NCI-H69 (cell line): ENCODE results near the gene TNFRSF21.
"Not testable (repeated sequence)": the region's sequence is repeated elsewhere in the genome, so short reads cannot be mapped to it uniquely, and the experiment has no call there.

ENCODE experiments used
- DNase-seq: peaks from one replicate; lab custom pipeline; 2025; lab: John Stamatoyannopoulos, UW

TNFRSF21 gene

GRCh38 chr6:47309291-47310130 is at the start of gene TNFRSF21:
Gene TNFRSF21, minus strand, starts transcription at chr6:47309905. Its CDS starts 394 bp downstream, at chr6:47309511.
- peak; percentile 98 for DNase-seq

GRCh38 chr6:47358440-47359225 is 48.9 kb upstream of the TNFRSF21 start:
- DNase-seq, result peak; percentile 85

GRCh38 chr6:47357827-47358226 is 48.1 kb upstream of the TNFRSF21 start:
- no peak for DNase-seq

GRCh38 chr6:47355496-47355895 is 45.8 kb upstream of the TNFRSF21 start:
- no peak for DNase-seq

- peak; percentile 24 for DNase-seq
Observed at GRCh38 chr6:47353871-47354270, 44.2 kb upstream of the TNFRSF21 start.

GRCh38 chr6:47352966-47353365 is 43.3 kb upstream of the TNFRSF21 start:
- no peak for DNase-seq

GRCh38 chr6:47352194-47352920 is 42.7 kb upstream of the TNFRSF21 start:
- peak; percentile 47 for DNase-seq

- no peak for DNase-seq
Observed at GRCh38 chr6:47351621-47352020, 41.9 kb upstream of the TNFRSF21 start.

- no peak for DNase-seq
Observed at GRCh38 chr6:47349931-47350330, 40.2 kb upstream of the TNFRSF21 start.

- DNase-seq, result no peak
Observed at GRCh38 chr6:47348316-47348863, 38.7 kb upstream of the TNFRSF21 start.

GRCh38 chr6:47345761-47346160 is 36.1 kb upstream of the TNFRSF21 start:
- no peak for DNase-seq

GRCh38 chr6:47344022-47344421 is 34.3 kb upstream of the TNFRSF21 start:
- peak; percentile 86 for DNase-seq

GRCh38 chr6:47343600-47343999 is 33.9 kb upstream of the TNFRSF21 start:
- DNase-seq, result peak; percentile 48

GRCh38 chr6:47342824-47343223 is 33.1 kb upstream of the TNFRSF21 start:
- no peak for DNase-seq

- DNase-seq, result no peak
Observed at GRCh38 chr6:47337519-47337918, 27.8 kb upstream of the TNFRSF21 start.

- no peak for DNase-seq
Observed at GRCh38 chr6:47336334-47336733, 26.6 kb upstream of the TNFRSF21 start.

GRCh38 chr6:47335466-47335865 is 25.8 kb upstream of the TNFRSF21 start:
- DNase-seq, result no peak

- DNase-seq, result no peak
Observed at GRCh38 chr6:47334334-47334733, 24.6 kb upstream of the TNFRSF21 start.

- DNase-seq, result not testable (repeated sequence)
Observed at GRCh38 chr6:47328606-47329005, 18.9 kb upstream of the TNFRSF21 start.

- DNase-seq, result not testable (repeated sequence)
Observed at GRCh38 chr6:47328139-47328538, 18.4 kb upstream of the TNFRSF21 start.

- no peak for DNase-seq
Observed at GRCh38 chr6:47323887-47324286, 14.2 kb upstream of the TNFRSF21 start.

- no peak for DNase-seq
Observed at GRCh38 chr6:47323321-47323720, 13.6 kb upstream of the TNFRSF21 start.
